HCT116 (cell line): ENCODE data around the gene CACNB2. TPM values are rescaled to one million over a fixed set of nuclear protein-coding genes. Genes with fewer than 3 reads are reported as not detected.

ENCODE experiments used
- ATAC-seq: fragments of 200-7000 bp; cut with Tn5 transposase; 2 replicates; pipeline ENCODE4 v1.9.1; 2020; ENCODE audit warnings: mild to moderate bottlenecking, moderate library complexity
- BruUV-seq: library from RNA; stranded (reverse); fragments of 400-500 nt; replicated peaks from 2 replicates; lab custom pipeline; 2021; lab: Mats Ljungman, UMichigan
- CTCF ChIA-PET: fragments of 300-600 bp; sonication (Branson Sonifier 250); formaldehyde crosslinking; loops from one replicate; lab custom pipeline; 2021; ENCODE audit warnings: antibody characterized with exemption; lab: Charles Lee
- POLR2A ChIA-PET: fragments of 300-600, 350-600 bp; sonication (Branson Sonifier 250); formaldehyde crosslinking; loops from one replicate; lab custom pipeline; 2021; ENCODE audit warnings: antibody characterized with exemption; lab: Charles Lee
- RAD21 ChIA-PET, 2 experiments: fragments of 300-600 bp; sonication (Branson Sonifier 250); formaldehyde crosslinking; loops; one replicate each; lab custom pipeline; 2023; ENCODE audit warnings: low total read pairs in 2 of 2; ENCODE audit not compliant: uncharacterized antibody in 2 of 2, unreplicated experiment in 2 of 2, low non-redundant PET in 1 of 2; lab: Charles Lee
- DNase-seq: peaks from one replicate; pipeline ENCODE4 v3.0.0-alpha.2; 2010; ENCODE audit warnings: low read depth, low spot score
- H2AFZ ChIP-seq: fragments of 200-600 bp; shearing (Covaris generic), sonication (generic); 2 replicates; pipeline ENCODE4 v1.6.1; 2017; ENCODE audit warnings: low read depth, mixed run types, mixed read lengths, antibody characterized with exemption, low read length; ENCODE audit not compliant: poor library complexity, severe bottlenecking
- H3K27ac ChIP-seq: 2 replicates; pipeline ENCODE4 v1.5.1; 2012; ENCODE audit warnings: low read depth, low read length
- H3K27me3 ChIP-seq: fragments of 200-600 bp; sonication (generic); 2 replicates; pipeline ENCODE4 v1.6.1; 2016; ENCODE audit warnings: mixed run types, low read length, mixed read lengths; ENCODE audit not compliant: insufficient read depth
- H3K36me3 ChIP-seq, 2 experiments: fragments of 200-500 bp in 1 of 2; fragments of 200-600 bp in 1 of 2; sonication (Bioruptor generic) in 1 of 2; sonication (generic) in 1 of 2; 2 replicates each; pipeline versions ENCODE4 v1.5.1 to v1.6.1; 2014 to 2016; ENCODE audit warnings: low read length in 2 of 2, inconsistent platforms in 1 of 2, mixed read lengths in 1 of 2, mixed run types in 1 of 2; ENCODE audit not compliant: insufficient read depth in 2 of 2, control insufficient read depth in 1 of 2
- H3K4me1 ChIP-seq, 2 experiments: fragments of 200-600 bp in 1 of 2; sonication (generic) in 1 of 2; 2 replicates each; pipeline versions ENCODE4 v1.5.1 to v1.6.1; 2012 to 2017; ENCODE audit warnings: low read length in 2 of 2, inconsistent platforms in 1 of 2, mild to moderate bottlenecking in 1 of 2, mixed read lengths in 1 of 2, mixed run types in 1 of 2, moderate library complexity in 1 of 2; ENCODE audit not compliant: insufficient read depth in 2 of 2, control insufficient read depth in 1 of 2
- H3K4me2 ChIP-seq: fragments of 200-600 bp; sonication (generic); 2 replicates; pipeline ENCODE4 v1.6.1; 2017; ENCODE audit warnings: mixed run types, low read length, mixed read lengths
- H3K4me3 ChIP-seq, 2 experiments: fragments of 200-600 bp in 1 of 2; sonication (generic) in 1 of 2; replicated peaks in 1 of 2; 2 replicates each; pipeline ENCODE4 v1.5.1; 2011 to 2016; ENCODE audit warnings: low read length in 2 of 2, control low read depth in 1 of 2, low read depth in 1 of 2, mild to moderate bottlenecking in 1 of 2, mixed read lengths in 1 of 2, mixed run types in 1 of 2
- H3K79me2 ChIP-seq: fragments of 200-600 bp; sonication (generic); 2 replicates; pipeline ENCODE4 v1.6.1; 2017; ENCODE audit warnings: mild to moderate bottlenecking, mixed run types, low read length, moderate library complexity, mixed read lengths; ENCODE audit not compliant: insufficient read depth
- H3K9ac ChIP-seq: fragments of 200-600 bp; sonication (generic); 2 replicates; pipeline ENCODE4 v1.6.1; 2016; ENCODE audit warnings: low read length, mixed read lengths
- H3K9me2 ChIP-seq: fragments of 200-600 bp; sonication (generic), shearing (Covaris generic); 2 replicates; pipeline ENCODE4 v1.6.1; 2017; ENCODE audit warnings: mixed run types, mild to moderate bottlenecking, moderate library complexity; ENCODE audit not compliant: insufficient read depth
- H3K9me3 ChIP-seq, 2 experiments: fragments of 200-500 bp in 1 of 2; fragments of 200-600 bp in 1 of 2; sonication (Bioruptor generic) in 1 of 2; sonication (generic) in 1 of 2; 2 replicates each; pipeline ENCODE4 v1.6.1; 2014 to 2017; ENCODE audit warnings: low read length in 2 of 2, mixed read lengths in 2 of 2, inconsistent platforms in 1 of 2, low read depth in 1 of 2, mild to moderate bottlenecking in 1 of 2, mixed run types in 1 of 2, moderate library complexity in 1 of 2; ENCODE audit not compliant: control insufficient read depth in 1 of 2, insufficient read depth in 1 of 2
- H4K20me1 ChIP-seq: fragments of 200-600 bp; sonication (generic), shearing (Covaris generic); 2 replicates; pipeline ENCODE4 v1.6.1; 2017; ENCODE audit warnings: mixed run types, mild to moderate bottlenecking, moderate library complexity; ENCODE audit not compliant: insufficient read depth
- ATF3 ChIP-seq: IDR thresholded peaks from 2 replicates; pipeline ENCODE4 v1.6.1; 2012
- CBX3 ChIP-seq: IDR thresholded peaks from 2 replicates; pipeline ENCODE4 v1.6.1; 2012; ENCODE audit warnings: low read depth
- CEBPB ChIP-seq: IDR thresholded peaks from 2 replicates; pipeline ENCODE4 v1.6.1; 2012; ENCODE audit warnings: low read depth
- CTCF ChIP-seq, 3 experiments: fragments of 200-600 bp in 1 of 3; sonication (generic) in 1 of 3; IDR thresholded peaks in 2 of 3; conservative IDR thresholded peaks in 1 of 3; 2 replicates each; pipeline ENCODE4 v1.5.1; 2012 to 2017; ENCODE audit warnings: low read depth in 2 of 3, low read length in 2 of 3, antibody characterized with exemption in 1 of 3, borderline replicate concordance in 1 of 3, control low read depth in 1 of 3, mild to moderate bottlenecking in 1 of 3, mixed read lengths in 1 of 3, mixed run types in 1 of 3, moderate library complexity in 1 of 3; ENCODE audit not compliant: insufficient read depth in 1 of 3
- EGR1 ChIP-seq: IDR thresholded peaks from 2 replicates; pipeline ENCODE4 v1.6.1; 2012; ENCODE audit warnings: low read depth
- EZH2 ChIP-seq: fragments of 200-600 bp; sonication (generic); IDR thresholded peaks from 2 replicates; pipeline ENCODE4 v1.6.1; 2017; ENCODE audit warnings: antibody characterized with exemption, mixed run types
- FOSL1 ChIP-seq: IDR thresholded peaks from 2 replicates; pipeline ENCODE4 v1.6.1; 2012; ENCODE audit warnings: low read depth
- JUND ChIP-seq: IDR thresholded peaks from 2 replicates; pipeline ENCODE4 v1.6.1; 2012
- MAX ChIP-seq: IDR thresholded peaks from 2 replicates; pipeline ENCODE4 v1.6.1; 2012
- POLR2AphosphoS5 ChIP-seq: IDR thresholded peaks from 2 replicates; pipeline ENCODE4 v1.6.1; 2011; ENCODE audit warnings: mild to moderate bottlenecking, low read depth, low read length, moderate library complexity
- RAD21 ChIP-seq: IDR thresholded peaks from 2 replicates; pipeline ENCODE4 v1.6.1; 2012; ENCODE audit warnings: low read depth, mild to moderate bottlenecking
- REST ChIP-seq: IDR thresholded peaks from 2 replicates; pipeline ENCODE4 v1.6.1; 2012; ENCODE audit warnings: low read depth
- SIN3A ChIP-seq: IDR thresholded peaks from 2 replicates; pipeline ENCODE4 v1.6.1; 2012; ENCODE audit warnings: low read depth
- SP1 ChIP-seq: IDR thresholded peaks from 2 replicates; pipeline ENCODE4 v1.6.1; 2012; ENCODE audit warnings: low read depth
- SRF ChIP-seq: IDR thresholded peaks from 2 replicates; pipeline ENCODE4 v1.6.1; 2012; ENCODE audit warnings: low read depth
- TCF7L2 ChIP-seq: IDR thresholded peaks from 2 replicates; pipeline ENCODE4 v1.7.0; 2011; ENCODE audit warnings: borderline replicate concordance, inconsistent platforms; ENCODE audit not compliant: insufficient read depth, insufficient read length; ENCODE audit errors: extremely low read depth
- YY1 ChIP-seq: IDR thresholded peaks from 2 replicates; pipeline ENCODE4 v1.6.1; 2011; ENCODE audit warnings: low read length, low read depth, moderate library complexity, mild to moderate bottlenecking; ENCODE audit not compliant: insufficient replicate concordance; ENCODE audit errors: extremely low read depth
- ZBTB33 ChIP-seq: IDR thresholded peaks from 2 replicates; pipeline ENCODE4 v1.6.1; 2011; ENCODE audit warnings: mild to moderate bottlenecking, low read length, moderate library complexity; ENCODE audit not compliant: insufficient replicate concordance; ENCODE audit errors: extremely low read depth
- ZFX ChIP-seq: fragments of 450-650 bp; IDR thresholded peaks from 2 replicates; pipeline ENCODE4 v1.6.1; 2017
- ZNF274 ChIP-seq: fragments of 200-500 bp; sonication (Bioruptor generic); IDR thresholded peaks from 2 replicates; pipeline ENCODE4 v1.6.1; 2014; ENCODE audit warnings: mild to moderate bottlenecking, low read depth, low read length, inconsistent platforms
- intact Hi-C: fragments of 100-400 bp; cut with micrococcal nuclease; formaldehyde crosslinking; loops from 2 replicates; pipeline ENCODE4 v1.10.0; 2022
- total RNA-seq: library from RNA; stranded (reverse); gene quantifications from one replicate; pipeline ENCODE4 v1.2.1, GENCODE V29; 2021; ENCODE audit not compliant: unreplicated experiment

Gene CACNB2
- total RNA-seq, 1 experiment from 2014 or later = 0.71 TPM

GRCh38 chr10:18478354-18478753 lies 338.1 kb downstream of the CACNB2 start (continued):
- TF ChIP-seq CTCF (IDR thresholded peaks at IDR 0.05 in 2 of 3, conservative IDR thresholded peaks at IDR 0.05 in 1 of 3; ENCODE audit: borderline replicate concordance in 1 of 3, insufficient read depth in 1 of 3, low read depth in 2 of 3, low read length in 2 of 3) = no peak

GRCh38 chr10:18479502-18479901 lies 339.3 kb downstream of the CACNB2 start:
- POLR2A ChIA-PET = no interaction called here
- H3K9me3 ChIP-seq = no peaks in the 10 kb centered on the region

More at GRCh38 chr10:18479502-18479901, 339.3 kb downstream of the CACNB2 start:
- no peak overlapping the region for H3K4me2 ChIP-seq
- no peaks in the 10 kb centered on the region for H3K4me1 ChIP-seq
- H3K27me3 ChIP-seq = no peaks in the 10 kb centered on the region
- CTCF ChIA-PET = no interaction called here
- BruUV-seq = no TSS peak
- no peak overlapping the region for H3K27ac ChIP-seq
- no peak for DNase-seq
- intact Hi-C loops = no loop called here
- H3K9ac ChIP-seq = no peak overlapping the region
- no peak for ATAC-seq
- no peak overlapping the region for H2AFZ ChIP-seq
- no peaks in the 10 kb centered on the region for H3K79me2 ChIP-seq
- H3K9me2 ChIP-seq = no peaks in the 10 kb centered on the region
- no peaks in the 10 kb centered on the region for H3K36me3 ChIP-seq
- H4K20me1 ChIP-seq = no peaks in the 10 kb centered on the region
- RAD21 ChIA-PET = no interaction called here
- TF ChIP-seq JUND (no peak), POLR2AphosphoS5 (no peak), CBX3 (no peak), CEBPB (no peak), EGR1 (no peak), YY1 (no peak), REST (no peak), SP1 (no peak), ATF3 (no peak), FOSL1 (no peak), ZBTB33 (no peak), SRF (no peak), RAD21 (no peak), SIN3A (no peak), EZH2 (no peak), ZFX (no peak), TCF7L2 (no peak), MAX (no peak), ZNF274 (no peak)
- no peak overlapping the region for H3K4me3 ChIP-seq
